ENCODE data around the gene SMYD3.

DNA sequence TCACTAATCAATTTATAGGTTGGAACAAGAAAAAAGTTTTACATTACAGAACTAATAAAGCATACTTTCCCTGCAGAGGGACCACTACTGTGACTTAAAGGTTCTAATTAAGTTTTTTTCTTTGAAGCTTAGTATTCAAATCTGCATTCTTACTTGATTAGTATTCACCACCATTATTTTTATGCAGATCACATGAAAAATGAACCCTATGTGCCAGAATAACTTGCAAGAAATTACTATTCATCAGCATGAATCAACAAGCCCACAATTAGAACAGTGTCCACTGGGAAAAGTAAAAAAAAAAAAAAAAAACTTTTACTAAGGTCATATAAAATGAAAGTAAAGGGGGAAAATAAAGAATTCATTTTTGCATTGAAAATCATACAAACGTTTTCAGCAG, 90.8 kb downstream of the SMYD3 start:
- TF ChIP-seq, protein P1, sequence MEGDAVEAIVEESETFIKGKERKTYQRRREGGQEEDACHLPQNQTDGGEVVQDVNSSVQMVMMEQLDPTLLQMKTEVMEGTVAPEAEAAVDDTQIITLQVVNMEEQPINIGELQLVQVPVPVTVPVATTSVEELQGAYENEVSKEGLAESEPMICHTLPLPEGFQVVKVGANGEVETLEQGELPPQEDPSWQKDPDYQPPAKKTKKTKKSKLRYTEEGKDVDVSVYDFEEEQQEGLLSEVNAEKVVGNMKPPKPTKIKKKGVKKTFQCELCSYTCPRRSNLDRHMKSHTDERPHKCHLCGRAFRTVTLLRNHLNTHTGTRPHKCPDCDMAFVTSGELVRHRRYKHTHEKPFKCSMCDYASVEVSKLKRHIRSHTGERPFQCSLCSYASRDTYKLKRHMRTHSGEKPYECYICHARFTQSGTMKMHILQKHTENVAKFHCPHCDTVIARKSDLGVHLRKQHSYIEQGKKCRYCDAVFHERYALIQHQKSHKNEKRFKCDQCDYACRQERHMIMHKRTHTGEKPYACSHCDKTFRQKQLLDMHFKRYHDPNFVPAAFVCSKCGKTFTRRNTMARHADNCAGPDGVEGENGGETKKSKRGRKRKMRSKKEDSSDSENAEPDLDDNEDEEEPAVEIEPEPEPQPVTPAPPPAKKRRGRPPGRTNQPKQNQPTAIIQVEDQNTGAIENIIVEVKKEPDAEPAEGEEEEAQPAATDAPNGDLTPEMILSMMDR (IDR thresholded peaks at IDR 0.05; ENCODE audit: insufficient read depth, low read length, poor library complexity, severe bottlenecking) = no peak
- no peak for TF ChIP-seq EZH2phosphoT487 (conservative IDR thresholded peaks at IDR 0.05; ENCODE audit: low read length)
